ENCODE results near the gene GOLGA6C. TPM values are rescaled to one million over a fixed set of nuclear protein-coding genes. Genes with fewer than 3 reads are reported as not detected.

GOLGA6C gene
- total and polyA plus RNA-seq, 10 of the 15 experiments (the other 5 are each of a cell fraction or from before 2014, with no cell fraction given) = not detected

DNA sequence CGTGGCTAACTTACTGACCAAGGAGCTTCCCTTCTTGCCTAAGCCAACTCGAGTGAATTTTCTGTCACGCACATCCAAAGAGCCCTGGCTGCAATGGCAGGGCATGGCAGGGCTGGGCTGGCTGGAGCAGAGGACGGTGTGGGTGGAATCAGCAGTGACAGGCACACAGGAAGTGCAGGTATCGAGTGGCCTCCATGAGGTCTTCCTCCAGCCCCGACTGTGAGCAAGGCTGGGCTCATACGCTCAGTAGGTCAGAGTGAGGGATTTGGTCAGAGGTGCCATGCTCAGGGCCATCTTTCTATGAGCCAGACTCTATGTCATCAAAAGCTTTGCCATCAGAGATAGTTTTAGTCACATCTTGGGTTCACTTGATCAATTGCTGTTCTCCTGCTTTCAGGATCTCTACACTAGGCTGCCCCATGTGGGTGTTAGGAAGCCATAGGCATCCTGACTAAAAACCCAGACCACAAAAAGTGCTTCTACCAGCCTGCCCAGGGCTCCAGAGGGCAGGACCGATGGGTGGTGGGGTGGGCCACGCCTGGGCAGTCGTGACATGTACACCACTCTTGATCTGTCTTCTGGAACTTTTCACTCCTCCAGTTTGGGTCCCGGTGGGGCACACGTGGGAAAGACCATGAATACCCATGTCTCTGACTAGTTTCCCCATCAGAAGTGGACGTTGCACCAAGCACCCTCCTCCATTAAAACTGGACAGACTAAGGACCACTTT, 55.1 kb downstream of the GOLGA6C start:
- CTCF ChIA-PET = no interaction called here
- WGBS (ENCODE audit: insufficient coverage, insufficient replicate concordance, low lambda C conversion rate, missing lambda C conversion rate) = 26% methylated on average over 13 of the region's 13 CpGs
- Histone ChIP-seq H3K9me3 (replicated peaks; ENCODE audit: control insufficient read depth, insufficient read depth, low read length) (no peaks in the 10 kb centered on the region), H3K4me2 (ENCODE audit: control insufficient read depth, insufficient read depth) (no peak overlapping the region), H3K27me3 (replicated peaks in 1 of 2; ENCODE audit: control insufficient read depth in 2 of 2, insufficient read depth in 2 of 2, low read length in 1 of 2) (no peaks in the 10 kb centered on the region; a peak in 1 of 4 replicates), H3K4me3 (no peak overlapping the region), H3K9ac (ENCODE audit: control insufficient read depth, insufficient read depth, low read length) (no peak overlapping the region), H3K4me1 (ENCODE audit: control insufficient read depth, insufficient read depth, low read length) (no peaks in the 10 kb centered on the region), H3K27ac (ENCODE audit: control insufficient read depth, insufficient read depth) (no peak overlapping the region), H3K36me3 (ENCODE audit: control insufficient read depth in 2 of 2, insufficient read depth in 2 of 2, low read length in 1 of 2) (no peaks in the 10 kb centered on the region), H3K79me2 (ENCODE audit: control insufficient read depth, insufficient read depth, low read length) (no peaks in the 10 kb centered on the region), H2AFZ (ENCODE audit: control insufficient read depth, low read depth, low read length) (no peak overlapping the region), H4K20me1 (ENCODE audit: control insufficient read depth, insufficient read depth) (no peaks in the 10 kb centered on the region)
- no peak for FAIRE-seq
- in situ Hi-C loops (cut with MboI) = no loop called here
- no peak for DNase-seq (ENCODE audit: low read depth, low spot score)
- SMC1A ChIA-PET (ENCODE audit: uncharacterized antibody, unreplicated experiment) = no interaction called here
- ATAC-seq = no peak
- RAD21 ChIA-PET (ENCODE audit: unreplicated experiment) = no interaction called here
- BruUV-seq (replicated peaks) = no TSS peak
- intact Hi-C loops (cut with micrococcal nuclease; ENCODE audit: unreplicated experiment) = no loop called here
- POLR2A ChIA-PET = no interaction called here
- TF ChIP-seq POLR2AphosphoS5 (IDR thresholded peaks at IDR 0.05; ENCODE audit: low read length) = no peak
- TF ChIP-seq ZNF274 (IDR thresholded peaks at IDR 0.05; ENCODE audit: insufficient read depth, insufficient read length) = no peak
- TF ChIP-seq, protein P1, sequence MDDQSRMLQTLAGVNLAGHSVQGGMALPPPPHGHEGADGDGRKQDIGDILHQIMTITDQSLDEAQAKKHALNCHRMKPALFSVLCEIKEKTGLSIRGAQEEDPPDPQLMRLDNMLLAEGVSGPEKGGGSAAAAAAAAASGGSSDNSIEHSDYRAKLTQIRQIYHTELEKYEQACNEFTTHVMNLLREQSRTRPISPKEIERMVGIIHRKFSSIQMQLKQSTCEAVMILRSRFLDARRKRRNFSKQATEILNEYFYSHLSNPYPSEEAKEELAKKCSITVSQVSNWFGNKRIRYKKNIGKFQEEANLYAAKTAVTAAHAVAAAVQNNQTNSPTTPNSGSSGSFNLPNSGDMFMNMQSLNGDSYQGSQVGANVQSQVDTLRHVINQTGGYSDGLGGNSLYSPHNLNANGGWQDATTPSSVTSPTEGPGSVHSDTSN (IDR thresholded peaks at IDR 0.05; ENCODE audit: insufficient replicate concordance, low read depth, low read length) = no peak
- TF ChIP-seq, protein P2, sequence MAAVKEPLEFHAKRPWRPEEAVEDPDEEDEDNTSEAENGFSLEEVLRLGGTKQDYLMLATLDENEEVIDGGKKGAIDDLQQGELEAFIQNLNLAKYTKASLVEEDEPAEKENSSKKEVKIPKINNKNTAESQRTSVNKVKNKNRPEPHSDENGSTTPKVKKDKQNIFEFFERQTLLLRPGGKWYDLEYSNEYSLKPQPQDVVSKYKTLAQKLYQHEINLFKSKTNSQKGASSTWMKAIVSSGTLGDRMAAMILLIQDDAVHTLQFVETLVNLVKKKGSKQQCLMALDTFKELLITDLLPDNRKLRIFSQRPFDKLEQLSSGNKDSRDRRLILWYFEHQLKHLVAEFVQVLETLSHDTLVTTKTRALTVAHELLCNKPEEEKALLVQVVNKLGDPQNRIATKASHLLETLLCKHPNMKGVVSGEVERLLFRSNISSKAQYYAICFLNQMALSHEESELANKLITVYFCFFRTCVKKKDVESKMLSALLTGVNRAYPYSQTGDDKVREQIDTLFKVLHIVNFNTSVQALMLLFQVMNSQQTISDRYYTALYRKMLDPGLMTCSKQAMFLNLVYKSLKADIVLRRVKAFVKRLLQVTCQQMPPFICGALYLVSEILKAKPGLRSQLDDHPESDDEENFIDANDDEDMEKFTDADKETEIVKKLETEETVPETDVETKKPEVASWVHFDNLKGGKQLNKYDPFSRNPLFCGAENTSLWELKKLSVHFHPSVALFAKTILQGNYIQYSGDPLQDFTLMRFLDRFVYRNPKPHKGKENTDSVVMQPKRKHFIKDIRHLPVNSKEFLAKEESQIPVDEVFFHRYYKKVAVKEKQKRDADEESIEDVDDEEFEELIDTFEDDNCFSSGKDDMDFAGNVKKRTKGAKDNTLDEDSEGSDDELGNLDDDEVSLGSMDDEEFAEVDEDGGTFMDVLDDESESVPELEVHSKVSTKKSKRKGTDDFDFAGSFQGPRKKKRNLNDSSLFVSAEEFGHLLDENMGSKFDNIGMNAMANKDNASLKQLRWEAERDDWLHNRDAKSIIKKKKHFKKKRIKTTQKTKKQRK (IDR thresholded peaks at IDR 0.05; ENCODE audit: low read depth, low read length) = no peak
- TF ChIP-seq RELA (IDR thresholded peaks at IDR 0.05; ENCODE audit: borderline replicate concordance, partially characterized antibody) = no peak
- TF ChIP-seq BRCA1 (IDR thresholded peaks at IDR 0.05; ENCODE audit: low read depth, low read length) = no peak
- no peak for TF ChIP-seq SIN3A (IDR thresholded peaks at IDR 0.05; ENCODE audit: low read depth, low read length)
- no peak for TF ChIP-seq CHD1 (IDR thresholded peaks at IDR 0.05; ENCODE audit: low read depth, low read length)
- TF ChIP-seq, protein P3, sequence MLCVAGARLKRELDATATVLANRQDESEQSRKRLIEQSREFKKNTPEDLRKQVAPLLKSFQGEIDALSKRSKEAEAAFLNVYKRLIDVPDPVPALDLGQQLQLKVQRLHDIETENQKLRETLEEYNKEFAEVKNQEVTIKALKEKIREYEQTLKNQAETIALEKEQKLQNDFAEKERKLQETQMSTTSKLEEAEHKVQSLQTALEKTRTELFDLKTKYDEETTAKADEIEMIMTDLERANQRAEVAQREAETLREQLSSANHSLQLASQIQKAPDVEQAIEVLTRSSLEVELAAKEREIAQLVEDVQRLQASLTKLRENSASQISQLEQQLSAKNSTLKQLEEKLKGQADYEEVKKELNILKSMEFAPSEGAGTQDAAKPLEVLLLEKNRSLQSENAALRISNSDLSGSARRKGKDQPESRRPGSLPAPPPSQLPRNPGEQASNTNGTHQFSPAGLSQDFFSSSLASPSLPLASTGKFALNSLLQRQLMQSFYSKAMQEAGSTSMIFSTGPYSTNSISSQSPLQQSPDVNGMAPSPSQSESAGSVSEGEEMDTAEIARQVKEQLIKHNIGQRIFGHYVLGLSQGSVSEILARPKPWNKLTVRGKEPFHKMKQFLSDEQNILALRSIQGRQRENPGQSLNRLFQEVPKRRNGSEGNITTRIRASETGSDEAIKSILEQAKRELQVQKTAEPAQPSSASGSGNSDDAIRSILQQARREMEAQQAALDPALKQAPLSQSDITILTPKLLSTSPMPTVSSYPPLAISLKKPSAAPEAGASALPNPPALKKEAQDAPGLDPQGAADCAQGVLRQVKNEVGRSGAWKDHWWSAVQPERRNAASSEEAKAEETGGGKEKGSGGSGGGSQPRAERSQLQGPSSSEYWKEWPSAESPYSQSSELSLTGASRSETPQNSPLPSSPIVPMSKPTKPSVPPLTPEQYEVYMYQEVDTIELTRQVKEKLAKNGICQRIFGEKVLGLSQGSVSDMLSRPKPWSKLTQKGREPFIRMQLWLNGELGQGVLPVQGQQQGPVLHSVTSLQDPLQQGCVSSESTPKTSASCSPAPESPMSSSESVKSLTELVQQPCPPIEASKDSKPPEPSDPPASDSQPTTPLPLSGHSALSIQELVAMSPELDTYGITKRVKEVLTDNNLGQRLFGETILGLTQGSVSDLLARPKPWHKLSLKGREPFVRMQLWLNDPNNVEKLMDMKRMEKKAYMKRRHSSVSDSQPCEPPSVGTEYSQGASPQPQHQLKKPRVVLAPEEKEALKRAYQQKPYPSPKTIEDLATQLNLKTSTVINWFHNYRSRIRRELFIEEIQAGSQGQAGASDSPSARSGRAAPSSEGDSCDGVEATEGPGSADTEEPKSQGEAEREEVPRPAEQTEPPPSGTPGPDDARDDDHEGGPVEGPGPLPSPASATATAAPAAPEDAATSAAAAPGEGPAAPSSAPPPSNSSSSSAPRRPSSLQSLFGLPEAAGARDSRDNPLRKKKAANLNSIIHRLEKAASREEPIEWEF (IDR thresholded peaks at IDR 0.05; ENCODE audit: insufficient replicate concordance, low read depth, low read length) = no peak
- TF ChIP-seq POLR2AphosphoS2 (IDR thresholded peaks at IDR 0.05; ENCODE audit: low read depth, low read length) = no peak
